HEK293 (cell line): ENCODE results near the gene ST6GAL1.

Experiments
- ZNF133 ChIP-seq: fragments of 450-650 bp; formaldehyde crosslinking; IDR thresholded peaks from 2 replicates; pipeline ENCODE4 v1.5.1; 2016; ENCODE audit warnings: missing biosample characterization, missing genetic modification characterization
- TF ChIP-seq, protein P1 (sequence below): fragments of 450-650 bp; formaldehyde crosslinking; IDR thresholded peaks from 2 replicates; pipeline ENCODE4 v1.5.1; 2016; ENCODE audit warnings: missing biosample characterization, missing genetic modification characterization, low read depth

GRCh38 chr3:186929186-186929585, 1.1 kb upstream of the ST6GAL1 start:
- TF ChIP-seq ZNF133 (tag by site-specific recombination): no peak
- TF ChIP-seq, protein P1, sequence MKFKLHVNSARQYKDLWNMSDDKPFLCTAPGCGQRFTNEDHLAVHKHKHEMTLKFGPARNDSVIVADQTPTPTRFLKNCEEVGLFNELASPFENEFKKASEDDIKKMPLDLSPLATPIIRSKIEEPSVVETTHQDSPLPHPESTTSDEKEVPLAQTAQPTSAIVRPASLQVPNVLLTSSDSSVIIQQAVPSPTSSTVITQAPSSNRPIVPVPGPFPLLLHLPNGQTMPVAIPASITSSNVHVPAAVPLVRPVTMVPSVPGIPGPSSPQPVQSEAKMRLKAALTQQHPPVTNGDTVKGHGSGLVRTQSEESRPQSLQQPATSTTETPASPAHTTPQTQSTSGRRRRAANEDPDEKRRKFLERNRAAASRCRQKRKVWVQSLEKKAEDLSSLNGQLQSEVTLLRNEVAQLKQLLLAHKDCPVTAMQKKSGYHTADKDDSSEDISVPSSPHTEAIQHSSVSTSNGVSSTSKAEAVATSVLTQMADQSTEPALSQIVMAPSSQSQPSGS: no peak
